K562 (cell line): ENCODE data around the gene CHRNB1. TPM values are rescaled to one million over a fixed set of nuclear protein-coding genes. Genes with fewer than 3 reads are reported as not detected.
A peak's percentile ranks its signal among the peaks of the same experiment; 100 is the strongest.

Source experiments
- ARNT ChIP-seq, 2 experiments: fragments of 450-650 bp; IDR thresholded peaks; 2 replicates each; pipeline ENCODE4 v1.6.1; 2016; ENCODE audit warnings: mild to moderate bottlenecking in 1 of 2
- ATF1 ChIP-seq, 2 experiments: fragments of 450-650 bp in 1 of 2; IDR thresholded peaks; 2 replicates each; pipeline ENCODE4 v1.6.1; 2016; ENCODE audit warnings: missing compliant biosample characterization in 1 of 2, missing genetic modification characterization in 1 of 2
- EP400 ChIP-seq: fragments of 450-650 bp; IDR thresholded peaks from 2 replicates; pipeline ENCODE4 v1.6.1; 2017; ENCODE audit warnings: antibody characterized with exemption, mild to moderate bottlenecking, moderate library complexity
- HNRNPUL1 ChIP-seq: fragments of 200-400 bp; formaldehyde crosslinking; IDR thresholded peaks from 2 replicates; pipeline ENCODE4 v1.6.1; 2017; ENCODE audit warnings: low read length
- NCOA2 ChIP-seq, 2 experiments: fragments of 450-650 bp; IDR thresholded peaks; 2 replicates each; pipeline ENCODE4 v1.6.1; 2018; ENCODE audit warnings: mild to moderate bottlenecking in 2 of 2, moderate library complexity in 1 of 2; ENCODE audit not compliant: partially characterized antibody in 2 of 2
- TAL1 ChIP-seq: fragments of 450-650 bp; IDR thresholded peaks from 2 replicates; pipeline ENCODE4 v1.6.1; 2016; ENCODE audit warnings: mild to moderate bottlenecking
- polyA plus RNA-seq, 8 experiments: library from polyadenylated mRNA; depleted of rRNA in 4 of 8; stranded (reverse) in 5 of 8; unstranded in 3 of 8; fragments of >200 nt; fragmentation: Nextera tagmentation in 2 of 8; fragmentation: Illumina TruSeq in 1 of 8; extraction: Ambion mirVana in 2 of 8; extraction: Trizol in 1 of 8; gene quantifications; 2 replicates each; pipeline versions ENCODE4 v1.2.1 to v1.2.3, GENCODE V29; 2011 to 2014; ENCODE audit warnings: inconsistent platforms in 1 of 8, missing spikeins in 1 of 8
- total RNA-seq, 7 experiments: library from RNA; depleted of rRNA in 6 of 7; stranded (reverse); fragments of >200 nt in 6 of 7; fragmentation: Illumina TruSeq in 2 of 7; extraction: Trizol in 2 of 7; gene quantifications; 2 replicates each; pipeline versions ENCODE4 v1.2.1 to v1.2.3, GENCODE V29; 2011 to 2021; ENCODE audit warnings: low replicate concordance in 1 of 7
- TF ChIP-seq, protein P1 (sequence below): fragments of 200-600 bp; sonication (generic); IDR thresholded peaks from one replicate; pipeline ENCODE4 v1.6.1; 2012; ENCODE audit warnings: mild to moderate bottlenecking, low read depth, low read length, inconsistent platforms
- TF ChIP-seq, protein P2 (sequence below): IDR thresholded peaks from 2 replicates; pipeline ENCODE4 v1.6.1; 2014; ENCODE audit warnings: antibody characterized with exemption
- TF ChIP-seq, protein P3 (sequence below): fragments of 150-350 bp; conservative IDR thresholded peaks from 2 replicates; pipeline ENCODE4 v1.6.1; 2014; ENCODE audit warnings: low read length
- TF ChIP-seq, protein P4 (sequence below): sonication (generic); formaldehyde crosslinking; IDR thresholded peaks from 2 replicates; pipeline ENCODE4 v1.8.0; 2023; ENCODE audit warnings: mild to moderate bottlenecking, missing genetic modification reagents

Gene CHRNB1
- total and polyA plus RNA-seq, 9 of the 15 experiments (the other 6 are each of a cell fraction or from before 2014, with no cell fraction given): 4.7 to 12.3 (median 6.8) TPM

DNA sequence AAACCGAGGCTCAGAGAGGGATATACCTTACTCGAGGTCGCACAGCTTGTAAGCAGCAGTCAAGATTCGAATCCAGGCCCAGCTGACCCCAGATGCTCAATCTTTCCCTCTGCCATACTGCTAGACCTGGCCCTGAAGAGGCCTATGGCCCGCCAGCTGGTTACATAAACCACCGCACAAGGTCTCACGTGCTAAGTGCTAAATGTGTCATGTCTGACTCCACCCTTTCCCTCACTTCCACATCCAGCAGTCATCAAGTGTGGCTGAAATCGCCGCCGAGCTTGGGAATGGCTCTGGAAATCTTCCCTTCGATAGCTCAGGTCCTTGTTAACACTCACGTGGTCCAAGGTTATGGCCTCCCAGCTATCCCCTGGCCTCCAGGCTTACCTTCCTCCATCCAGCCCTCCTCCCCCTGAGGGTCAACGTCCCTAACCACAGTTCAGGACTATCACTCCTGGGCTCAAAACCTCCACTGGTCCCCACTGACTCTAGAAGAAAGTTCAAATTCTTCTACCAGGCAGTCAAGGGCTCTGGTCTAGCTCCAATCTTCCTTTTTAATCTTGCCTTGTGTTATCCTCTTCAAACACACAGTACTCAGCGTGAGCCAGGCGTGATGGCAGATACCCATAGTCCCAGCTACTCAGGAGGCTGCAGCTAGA is 31.0 kb downstream of the CHRNB1 start (continued):
- TF ChIP-seq, protein P1, sequence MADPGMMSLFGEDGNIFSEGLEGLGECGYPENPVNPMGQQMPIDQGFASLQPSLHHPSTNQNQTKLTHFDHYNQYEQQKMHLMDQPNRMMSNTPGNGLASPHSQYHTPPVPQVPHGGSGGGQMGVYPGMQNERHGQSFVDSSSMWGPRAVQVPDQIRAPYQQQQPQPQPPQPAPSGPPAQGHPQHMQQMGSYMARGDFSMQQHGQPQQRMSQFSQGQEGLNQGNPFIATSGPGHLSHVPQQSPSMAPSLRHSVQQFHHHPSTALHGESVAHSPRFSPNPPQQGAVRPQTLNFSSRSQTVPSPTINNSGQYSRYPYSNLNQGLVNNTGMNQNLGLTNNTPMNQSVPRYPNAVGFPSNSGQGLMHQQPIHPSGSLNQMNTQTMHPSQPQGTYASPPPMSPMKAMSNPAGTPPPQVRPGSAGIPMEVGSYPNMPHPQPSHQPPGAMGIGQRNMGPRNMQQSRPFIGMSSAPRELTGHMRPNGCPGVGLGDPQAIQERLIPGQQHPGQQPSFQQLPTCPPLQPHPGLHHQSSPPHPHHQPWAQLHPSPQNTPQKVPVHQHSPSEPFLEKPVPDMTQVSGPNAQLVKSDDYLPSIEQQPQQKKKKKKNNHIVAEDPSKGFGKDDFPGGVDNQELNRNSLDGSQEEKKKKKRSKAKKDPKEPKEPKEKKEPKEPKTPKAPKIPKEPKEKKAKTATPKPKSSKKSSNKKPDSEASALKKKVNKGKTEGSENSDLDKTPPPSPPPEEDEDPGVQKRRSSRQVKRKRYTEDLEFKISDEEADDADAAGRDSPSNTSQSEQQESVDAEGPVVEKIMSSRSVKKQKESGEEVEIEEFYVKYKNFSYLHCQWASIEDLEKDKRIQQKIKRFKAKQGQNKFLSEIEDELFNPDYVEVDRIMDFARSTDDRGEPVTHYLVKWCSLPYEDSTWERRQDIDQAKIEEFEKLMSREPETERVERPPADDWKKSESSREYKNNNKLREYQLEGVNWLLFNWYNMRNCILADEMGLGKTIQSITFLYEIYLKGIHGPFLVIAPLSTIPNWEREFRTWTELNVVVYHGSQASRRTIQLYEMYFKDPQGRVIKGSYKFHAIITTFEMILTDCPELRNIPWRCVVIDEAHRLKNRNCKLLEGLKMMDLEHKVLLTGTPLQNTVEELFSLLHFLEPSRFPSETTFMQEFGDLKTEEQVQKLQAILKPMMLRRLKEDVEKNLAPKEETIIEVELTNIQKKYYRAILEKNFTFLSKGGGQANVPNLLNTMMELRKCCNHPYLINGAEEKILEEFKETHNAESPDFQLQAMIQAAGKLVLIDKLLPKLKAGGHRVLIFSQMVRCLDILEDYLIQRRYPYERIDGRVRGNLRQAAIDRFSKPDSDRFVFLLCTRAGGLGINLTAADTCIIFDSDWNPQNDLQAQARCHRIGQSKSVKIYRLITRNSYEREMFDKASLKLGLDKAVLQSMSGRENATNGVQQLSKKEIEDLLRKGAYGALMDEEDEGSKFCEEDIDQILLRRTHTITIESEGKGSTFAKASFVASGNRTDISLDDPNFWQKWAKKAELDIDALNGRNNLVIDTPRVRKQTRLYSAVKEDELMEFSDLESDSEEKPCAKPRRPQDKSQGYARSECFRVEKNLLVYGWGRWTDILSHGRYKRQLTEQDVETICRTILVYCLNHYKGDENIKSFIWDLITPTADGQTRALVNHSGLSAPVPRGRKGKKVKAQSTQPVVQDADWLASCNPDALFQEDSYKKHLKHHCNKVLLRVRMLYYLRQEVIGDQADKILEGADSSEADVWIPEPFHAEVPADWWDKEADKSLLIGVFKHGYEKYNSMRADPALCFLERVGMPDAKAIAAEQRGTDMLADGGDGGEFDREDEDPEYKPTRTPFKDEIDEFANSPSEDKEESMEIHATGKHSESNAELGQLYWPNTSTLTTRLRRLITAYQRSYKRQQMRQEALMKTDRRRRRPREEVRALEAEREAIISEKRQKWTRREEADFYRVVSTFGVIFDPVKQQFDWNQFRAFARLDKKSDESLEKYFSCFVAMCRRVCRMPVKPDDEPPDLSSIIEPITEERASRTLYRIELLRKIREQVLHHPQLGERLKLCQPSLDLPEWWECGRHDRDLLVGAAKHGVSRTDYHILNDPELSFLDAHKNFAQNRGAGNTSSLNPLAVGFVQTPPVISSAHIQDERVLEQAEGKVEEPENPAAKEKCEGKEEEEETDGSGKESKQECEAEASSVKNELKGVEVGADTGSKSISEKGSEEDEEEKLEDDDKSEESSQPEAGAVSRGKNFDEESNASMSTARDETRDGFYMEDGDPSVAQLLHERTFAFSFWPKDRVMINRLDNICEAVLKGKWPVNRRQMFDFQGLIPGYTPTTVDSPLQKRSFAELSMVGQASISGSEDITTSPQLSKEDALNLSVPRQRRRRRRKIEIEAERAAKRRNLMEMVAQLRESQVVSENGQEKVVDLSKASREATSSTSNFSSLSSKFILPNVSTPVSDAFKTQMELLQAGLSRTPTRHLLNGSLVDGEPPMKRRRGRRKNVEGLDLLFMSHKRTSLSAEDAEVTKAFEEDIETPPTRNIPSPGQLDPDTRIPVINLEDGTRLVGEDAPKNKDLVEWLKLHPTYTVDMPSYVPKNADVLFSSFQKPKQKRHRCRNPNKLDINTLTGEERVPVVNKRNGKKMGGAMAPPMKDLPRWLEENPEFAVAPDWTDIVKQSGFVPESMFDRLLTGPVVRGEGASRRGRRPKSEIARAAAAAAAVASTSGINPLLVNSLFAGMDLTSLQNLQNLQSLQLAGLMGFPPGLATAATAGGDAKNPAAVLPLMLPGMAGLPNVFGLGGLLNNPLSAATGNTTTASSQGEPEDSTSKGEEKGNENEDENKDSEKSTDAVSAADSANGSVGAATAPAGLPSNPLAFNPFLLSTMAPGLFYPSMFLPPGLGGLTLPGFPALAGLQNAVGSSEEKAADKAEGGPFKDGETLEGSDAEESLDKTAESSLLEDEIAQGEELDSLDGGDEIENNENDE: no peak
- peak; percentile 36; the same call in 1 of the 2 replicates for TF ChIP-seq EP400
- TF ChIP-seq TAL1: peak; percentile 71
- TF ChIP-seq, protein P2, sequence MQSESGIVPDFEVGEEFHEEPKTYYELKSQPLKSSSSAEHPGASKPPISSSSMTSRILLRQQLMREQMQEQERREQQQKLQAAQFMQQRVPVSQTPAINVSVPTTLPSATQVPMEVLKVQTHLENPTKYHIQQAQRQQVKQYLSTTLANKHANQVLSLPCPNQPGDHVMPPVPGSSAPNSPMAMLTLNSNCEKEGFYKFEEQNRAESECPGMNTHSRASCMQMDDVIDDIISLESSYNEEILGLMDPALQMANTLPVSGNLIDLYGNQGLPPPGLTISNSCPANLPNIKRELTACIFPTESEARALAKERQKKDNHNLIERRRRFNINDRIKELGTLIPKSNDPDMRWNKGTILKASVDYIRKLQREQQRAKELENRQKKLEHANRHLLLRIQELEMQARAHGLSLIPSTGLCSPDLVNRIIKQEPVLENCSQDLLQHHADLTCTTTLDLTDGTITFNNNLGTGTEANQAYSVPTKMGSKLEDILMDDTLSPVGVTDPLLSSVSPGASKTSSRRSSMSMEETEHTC: no peak
- no peak for TF ChIP-seq NCOA2 (IDR thresholded peaks at IDR 0.05; ENCODE audit: partially characterized antibody in 2 of 2)
- no peak for TF ChIP-seq HNRNPUL1
- no peak for TF ChIP-seq ARNT (IDR thresholded peaks at IDR 0.05)
- TF ChIP-seq, protein P3, sequence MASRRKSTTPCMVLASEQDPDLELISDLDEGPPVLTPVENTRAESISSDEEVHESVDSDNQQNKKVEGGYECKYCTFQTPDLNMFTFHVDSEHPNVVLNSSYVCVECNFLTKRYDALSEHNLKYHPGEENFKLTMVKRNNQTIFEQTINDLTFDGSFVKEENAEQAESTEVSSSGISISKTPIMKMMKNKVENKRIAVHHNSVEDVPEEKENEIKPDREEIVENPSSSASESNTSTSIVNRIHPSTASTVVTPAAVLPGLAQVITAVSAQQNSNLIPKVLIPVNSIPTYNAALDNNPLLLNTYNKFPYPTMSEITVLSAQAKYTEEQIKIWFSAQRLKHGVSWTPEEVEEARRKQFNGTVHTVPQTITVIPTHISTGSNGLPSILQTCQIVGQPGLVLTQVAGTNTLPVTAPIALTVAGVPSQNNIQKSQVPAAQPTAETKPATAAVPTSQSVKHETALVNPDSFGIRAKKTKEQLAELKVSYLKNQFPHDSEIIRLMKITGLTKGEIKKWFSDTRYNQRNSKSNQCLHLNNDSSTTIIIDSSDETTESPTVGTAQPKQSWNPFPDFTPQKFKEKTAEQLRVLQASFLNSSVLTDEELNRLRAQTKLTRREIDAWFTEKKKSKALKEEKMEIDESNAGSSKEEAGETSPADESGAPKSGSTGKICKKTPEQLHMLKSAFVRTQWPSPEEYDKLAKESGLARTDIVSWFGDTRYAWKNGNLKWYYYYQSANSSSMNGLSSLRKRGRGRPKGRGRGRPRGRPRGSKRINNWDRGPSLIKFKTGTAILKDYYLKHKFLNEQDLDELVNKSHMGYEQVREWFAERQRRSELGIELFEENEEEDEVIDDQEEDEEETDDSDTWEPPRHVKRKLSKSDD: no peak
- no peak for TF ChIP-seq ATF1 (CRISPR knock-in tag; IDR thresholded peaks at IDR 0.05)
- 0 out of 2 replicates have a peak, but pooled peaks have one; percentile 30 for TF ChIP-seq ATF1 (tag; IDR thresholded peaks at IDR 0.05)
- TF ChIP-seq, protein P4, sequence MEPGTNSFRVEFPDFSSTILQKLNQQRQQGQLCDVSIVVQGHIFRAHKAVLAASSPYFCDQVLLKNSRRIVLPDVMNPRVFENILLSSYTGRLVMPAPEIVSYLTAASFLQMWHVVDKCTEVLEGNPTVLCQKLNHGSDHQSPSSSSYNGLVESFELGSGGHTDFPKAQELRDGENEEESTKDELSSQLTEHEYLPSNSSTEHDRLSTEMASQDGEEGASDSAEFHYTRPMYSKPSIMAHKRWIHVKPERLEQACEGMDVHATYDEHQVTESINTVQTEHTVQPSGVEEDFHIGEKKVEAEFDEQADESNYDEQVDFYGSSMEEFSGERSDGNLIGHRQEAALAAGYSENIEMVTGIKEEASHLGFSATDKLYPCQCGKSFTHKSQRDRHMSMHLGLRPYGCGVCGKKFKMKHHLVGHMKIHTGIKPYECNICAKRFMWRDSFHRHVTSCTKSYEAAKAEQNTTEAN (CRISPR knock-in tag): no peak
